Measurements from ENCODE around the gene MCC. TPM values are rescaled to one million over a fixed set of nuclear protein-coding genes. Genes with fewer than 3 reads are reported as not detected.

MCC gene
- total RNA-seq, 2 experiments from 2014 or later, result 2.9 to 3.3 TPM

DNA sequence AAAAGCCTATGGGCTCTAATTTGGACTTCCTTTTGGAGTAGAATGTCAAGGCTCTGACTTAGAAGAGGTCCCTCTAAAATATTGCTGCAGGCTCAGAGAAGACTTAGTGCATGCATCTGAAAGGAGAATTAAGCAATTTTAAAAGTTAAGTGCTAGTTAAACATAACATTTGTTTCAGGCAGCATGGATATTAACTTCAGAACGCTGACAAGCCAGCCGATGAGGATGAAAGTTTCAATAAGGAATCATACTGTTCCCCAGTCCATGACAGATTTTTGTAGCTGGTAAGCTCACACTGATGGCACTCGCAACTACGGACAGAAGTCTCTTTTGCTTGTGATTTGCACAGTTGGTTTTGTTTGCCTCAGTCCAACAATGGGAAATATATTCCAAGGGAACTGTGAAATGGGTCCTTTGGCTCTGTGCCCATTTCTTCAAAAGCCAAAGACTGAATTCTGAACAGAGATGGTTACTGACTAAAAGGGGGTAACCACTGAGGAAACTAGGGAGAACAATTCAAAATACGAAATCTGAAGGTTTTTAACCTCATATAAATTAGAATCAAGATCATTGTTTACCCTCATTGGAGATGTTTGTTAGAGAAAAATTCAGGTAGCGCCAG, 464.1 kb downstream of the MCC start:
- ChIA-PET POLR2A (no interaction called here), CTCF (interaction anchor here (0.7 to 1.7 kb wide), 5 partner anchors 9 to 490 kb away, joined by 3 to 4 read pairs (median 3); no protein-coding TSS in a partner anchor)
- peak overlapping the region; percentile 54 for H3K27ac Mint-ChIP-seq
- H3K4me1 Mint-ChIP-seq, result peaks cover 55% of the 10 kb centered on the region
- peaks cover 66% of the 10 kb centered on the region for H3K36me3 Mint-ChIP-seq (ENCODE audit: low read depth)
- no peak overlapping the region for H3K4me3 Mint-ChIP-seq
- H3K27me3 Mint-ChIP-seq, result no peaks in the 10 kb centered on the region
- H3K9me3 Mint-ChIP-seq, result no peaks in the 10 kb centered on the region
- DNase-seq, result no peak

DNA sequence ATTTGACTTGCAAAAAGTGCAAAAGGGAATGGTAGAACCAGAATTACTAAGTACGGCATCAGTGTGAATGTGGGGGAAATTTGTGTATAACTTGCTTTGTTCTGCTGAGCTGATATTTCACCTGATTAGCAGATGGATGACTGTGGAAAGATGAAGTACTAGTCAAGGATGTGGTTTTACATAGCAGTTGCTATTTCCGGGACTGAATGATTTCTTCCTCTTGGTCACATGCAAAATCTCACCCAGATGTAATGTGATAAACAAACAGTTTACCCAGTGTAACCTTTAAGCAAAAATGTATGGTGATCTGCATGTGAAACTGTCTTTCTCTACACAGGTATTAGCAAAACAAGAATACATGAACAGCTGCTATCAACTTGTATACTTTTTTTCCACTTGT, 465.6 kb downstream of the MCC start:
- Mint-ChIP-seq H3K27me3 (no peaks in the 10 kb centered on the region), H3K4me3 (peak overlapping the region; percentile 50), H3K36me3 (ENCODE audit: low read depth) (peaks cover 79% of the 10 kb centered on the region), H3K4me1 (peaks cover 71% of the 10 kb centered on the region), H3K27ac (peak overlapping the region; percentile 92), H3K9me3 (no peaks in the 10 kb centered on the region)
- CTCF ChIA-PET, result no interaction called here
- peak; percentile 49 for DNase-seq
- POLR2A ChIA-PET, result no interaction called here

GRCh38 chr5:113020461-113021273, 467.6 kb downstream of the MCC start:
- POLR2A ChIA-PET, result interaction anchor here (0.6 to 0.7 kb wide), 2 partner anchors 113 to 505 kb away, joined by 3 read pairs; no protein-coding TSS in a partner anchor
- H3K4me1 Mint-ChIP-seq, result peaks cover 74% of the 10 kb centered on the region
- H3K36me3 Mint-ChIP-seq (ENCODE audit: low read depth), result peaks cover 71% of the 10 kb centered on the region
- DNase-seq, result peak; percentile 33
- CTCF ChIA-PET, result interaction anchor here (0.6 to 1.3 kb wide), 4 partner anchors 9 to 310 kb away, joined by 3 read pairs; no protein-coding TSS in a partner anchor
- no peaks in the 10 kb centered on the region for H3K27me3 Mint-ChIP-seq
- peak overlapping the region; percentile 91 for H3K27ac Mint-ChIP-seq
- no peaks in the 10 kb centered on the region for H3K9me3 Mint-ChIP-seq
- peak overlapping the region; percentile 22 for H3K4me3 Mint-ChIP-seq

GRCh38 chr5:113017881-113018635, 470.2 kb downstream of the MCC start:
- no peak for DNase-seq
- Mint-ChIP-seq H3K27ac (peak overlapping the region; percentile 50), H3K4me3 (no peak overlapping the region), H3K27me3 (no peaks in the 10 kb centered on the region), H3K9me3 (no peaks in the 10 kb centered on the region), H3K4me1 (peaks cover 63% of the 10 kb centered on the region), H3K36me3 (ENCODE audit: low read depth) (peaks cover 80% of the 10 kb centered on the region)
- ChIA-PET POLR2A (no interaction called here), CTCF (no interaction called here)

DNA sequence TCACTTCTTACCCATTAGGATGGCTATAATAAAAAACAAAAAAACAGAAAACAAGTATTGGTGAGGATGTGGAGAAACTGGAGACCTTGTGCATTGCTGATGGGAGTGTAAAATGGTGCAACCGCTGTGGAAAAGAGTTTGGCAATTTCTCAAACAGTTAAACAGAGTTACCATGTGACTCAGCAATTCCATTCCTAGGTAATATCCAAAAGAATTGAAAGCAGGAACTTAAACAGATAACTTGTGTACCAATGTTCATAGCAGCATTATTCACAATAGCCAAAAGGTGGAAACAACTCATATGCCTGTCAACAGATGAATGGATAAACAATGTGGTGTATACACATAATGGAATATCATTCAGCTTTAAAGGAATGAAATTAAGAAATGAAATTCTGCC, 482.8 kb downstream of the MCC start:
- POLR2A ChIA-PET, result no interaction called here
- H3K27me3 Mint-ChIP-seq, result no peaks in the 10 kb centered on the region
- no peak for DNase-seq
- H3K4me1 Mint-ChIP-seq, result peaks cover 6% of the 10 kb centered on the region
- CTCF ChIA-PET, result no interaction called here
- H3K9me3 Mint-ChIP-seq, result no peaks in the 10 kb centered on the region
- no peak overlapping the region for H3K4me3 Mint-ChIP-seq
- H3K27ac Mint-ChIP-seq, result peak overlapping the region; percentile 63
- H3K36me3 Mint-ChIP-seq (ENCODE audit: low read depth), result peaks cover 51% of the 10 kb centered on the region

DNA sequence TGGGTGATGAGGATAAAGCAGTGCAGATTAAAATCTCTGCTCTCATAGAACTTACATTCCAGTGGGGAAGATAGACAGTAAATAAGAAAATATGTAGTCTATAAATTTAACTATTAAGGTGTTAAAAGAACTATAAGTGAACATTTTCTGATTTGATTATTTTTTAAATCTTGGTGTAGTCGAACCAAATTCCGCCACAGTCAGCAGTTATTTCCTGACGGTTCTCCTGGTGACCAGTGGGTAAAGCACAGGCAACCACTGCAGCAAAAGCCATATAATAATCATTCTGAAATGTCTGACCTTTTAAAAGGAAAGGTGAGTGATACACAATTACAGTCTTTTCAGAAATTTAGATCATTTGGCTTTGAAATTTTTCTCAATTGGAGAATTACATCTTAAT, 484.5 kb downstream of the MCC start:
- no peaks in the 10 kb centered on the region for H3K9me3 Mint-ChIP-seq
- H3K4me1 Mint-ChIP-seq, result peaks cover 6% of the 10 kb centered on the region
- H3K36me3 Mint-ChIP-seq (ENCODE audit: low read depth), result peaks cover 45% of the 10 kb centered on the region
- POLR2A ChIA-PET, result no interaction called here
- H3K27me3 Mint-ChIP-seq, result no peaks in the 10 kb centered on the region
- CTCF ChIA-PET, result no interaction called here
- no peak overlapping the region for H3K27ac Mint-ChIP-seq
- no peak overlapping the region for H3K4me3 Mint-ChIP-seq
- no peak for DNase-seq

DNA sequence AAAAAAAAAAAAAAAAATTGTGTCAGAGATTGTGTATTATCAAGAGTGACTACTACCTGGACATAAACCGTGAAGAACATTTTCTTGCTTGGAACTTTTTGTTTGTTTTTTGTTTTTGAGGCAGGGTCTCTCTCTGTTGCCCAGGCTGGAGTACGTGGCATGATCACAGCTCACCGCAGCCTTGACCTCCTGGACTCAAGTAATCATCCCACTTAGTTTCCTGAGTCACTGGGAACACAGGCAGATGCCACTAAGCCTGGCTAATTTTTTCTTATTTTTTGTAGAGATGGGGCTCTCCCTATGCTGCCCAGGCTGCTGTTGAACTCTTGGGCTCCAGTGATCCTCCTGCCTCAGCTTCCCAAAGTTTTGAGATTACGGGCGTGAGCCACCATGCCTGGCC, 485.8 kb downstream of the MCC start:
- DNase-seq, result no peak
- Mint-ChIP-seq H3K27ac (no peak overlapping the region), H3K36me3 (ENCODE audit: low read depth) (peaks cover 42% of the 10 kb centered on the region), H3K27me3 (no peaks in the 10 kb centered on the region), H3K4me1 (peaks cover 6% of the 10 kb centered on the region), H3K9me3 (no peaks in the 10 kb centered on the region), H3K4me3 (no peak overlapping the region)
- CTCF ChIA-PET, result interaction anchor here (0.6 to 2.1 kb wide), 2 partner anchors 26 to 292 kb away, joined by 3 to 5 read pairs; partner anchors contain the start of gene DCP2
- POLR2A ChIA-PET, result no interaction called here

GRCh38 chr5:113000466-113000865, 487.8 kb downstream of the MCC start:
- peaks cover 8% of the 10 kb centered on the region for H3K4me1 Mint-ChIP-seq
- no peaks in the 10 kb centered on the region for H3K9me3 Mint-ChIP-seq
- peak overlapping the region; percentile 17 for H3K27ac Mint-ChIP-seq
- H3K27me3 Mint-ChIP-seq, result no peaks in the 10 kb centered on the region
- ChIA-PET POLR2A (no interaction called here), CTCF (interaction anchor here (2.1 kb wide), 1 partner anchor 24 kb away, joined by 5 read pairs; the partner anchor contains the start of gene DCP2)
- no peak overlapping the region for H3K4me3 Mint-ChIP-seq
- peaks cover 45% of the 10 kb centered on the region for H3K36me3 Mint-ChIP-seq (ENCODE audit: low read depth)
- DNase-seq, result no peak

DNA sequence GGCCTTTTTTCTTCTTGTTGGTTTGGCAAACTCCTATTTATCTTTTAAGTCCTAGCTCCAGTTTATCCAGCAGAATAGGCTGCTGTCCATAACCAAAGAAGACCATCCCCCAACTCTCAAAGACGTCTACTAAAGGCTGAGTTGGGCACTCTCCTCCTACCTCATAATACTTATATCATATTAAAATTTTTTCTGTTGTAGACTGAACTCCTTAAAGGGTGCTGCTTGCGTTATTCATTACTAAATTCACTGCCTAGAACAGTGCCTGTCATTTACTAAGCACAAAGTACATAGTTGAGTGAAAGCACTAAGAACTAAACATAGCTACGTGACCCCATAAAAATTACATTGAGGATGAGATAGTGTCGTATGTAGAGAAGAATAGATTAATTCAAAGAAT, 490.0 kb downstream of the MCC start:
- Mint-ChIP-seq H3K27me3 (no peaks in the 10 kb centered on the region), H3K4me1 (peaks cover 15% of the 10 kb centered on the region), H3K36me3 (ENCODE audit: low read depth) (peaks cover 36% of the 10 kb centered on the region), H3K4me3 (no peak overlapping the region), H3K27ac (no peak overlapping the region), H3K9me3 (no peaks in the 10 kb centered on the region)
- no peak for DNase-seq
- POLR2A ChIA-PET, result no interaction called here
- CTCF ChIA-PET, result interaction anchor here (0.6 kb wide), 1 partner anchor 1585 kb away, joined by 3 read pairs; no protein-coding TSS in a partner anchor

DNA sequence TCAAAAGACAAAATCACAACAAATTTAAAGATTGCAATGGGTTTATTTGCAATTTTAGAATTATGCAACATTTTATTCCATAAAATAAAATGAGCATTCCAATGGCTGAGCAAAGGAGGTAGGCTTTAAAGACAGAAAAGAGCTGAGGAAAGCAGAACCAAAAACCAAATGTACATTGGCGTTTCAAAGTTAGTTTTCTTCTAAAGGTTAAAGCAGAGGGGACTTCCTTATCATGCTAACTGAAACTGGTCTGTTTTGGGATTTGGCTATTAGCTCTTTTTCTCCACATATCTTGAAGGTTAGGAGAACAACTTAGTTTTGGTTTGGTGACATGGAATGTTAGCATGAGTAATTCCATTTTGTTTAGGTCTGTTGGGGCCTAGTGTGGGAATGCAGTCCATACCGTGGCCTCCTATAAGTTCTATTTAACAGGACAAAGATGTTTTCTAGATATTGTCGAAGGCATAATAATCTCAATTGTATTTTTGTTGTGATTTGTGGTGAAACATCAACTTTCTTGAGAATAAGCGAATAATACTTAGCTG, 491.4 kb downstream of the MCC start:
- POLR2A ChIA-PET, result no interaction called here
- H3K9me3 Mint-ChIP-seq, result no peaks in the 10 kb centered on the region

GRCh38 chr5:112995764-112996618, 492.3 kb downstream of the MCC start:
- no peaks in the 10 kb centered on the region for H3K9me3 Mint-ChIP-seq
- H3K4me1 Mint-ChIP-seq, result peaks cover 20% of the 10 kb centered on the region
- H3K27me3 Mint-ChIP-seq, result no peaks in the 10 kb centered on the region
- peak; percentile 81 for DNase-seq
- ChIA-PET POLR2A (no interaction called here), CTCF (interaction anchor here (0.6 to 2.3 kb wide), 26 partner anchors 9 to 610 kb away, joined by 3 to 11 read pairs (median 4); partner anchors contain the start of genes DCP2 and YTHDC2)
- no peak overlapping the region for H3K27ac Mint-ChIP-seq
- no peak overlapping the region for H3K4me3 Mint-ChIP-seq
- peaks cover 33% of the 10 kb centered on the region for H3K36me3 Mint-ChIP-seq (ENCODE audit: low read depth)

More for the DNA sequence above, 491.4 kb downstream of the MCC start:
- Mint-ChIP-seq H3K4me3 (no peak overlapping the region), H3K27ac (no peak overlapping the region), H3K4me1 (peaks cover 18% of the 10 kb centered on the region), H3K36me3 (ENCODE audit: low read depth) (peaks cover 35% of the 10 kb centered on the region), H3K27me3 (no peaks in the 10 kb centered on the region)
- CTCF ChIA-PET, result interaction anchor here (0.6 to 2.3 kb wide), 21 partner anchors 10 to 609 kb away, joined by 3 to 11 read pairs (median 4); partner anchors contain the start of gene DCP2
- DNase-seq, result no peak

- H3K27ac Mint-ChIP-seq, result no peak overlapping the region
- no peak for DNase-seq
- peaks cover 55% of the 10 kb centered on the region for H3K36me3 Mint-ChIP-seq (ENCODE audit: low read depth)
- H3K9me3 Mint-ChIP-seq, result no peaks in the 10 kb centered on the region
- no peak overlapping the region for H3K4me3 Mint-ChIP-seq
- POLR2A ChIA-PET, result interaction anchor here (0.7 kb wide), 1 partner anchor 13 kb away, joined by 9 read pairs; no protein-coding TSS in a partner anchor
- no peaks in the 10 kb centered on the region for H3K27me3 Mint-ChIP-seq
- CTCF ChIA-PET, result interaction anchor here (1.3 to 1.4 kb wide), 2 partner anchors 10 to 125 kb away, joined by 3 to 5 read pairs; partner anchors contain the start of gene DCP2
- H3K4me1 Mint-ChIP-seq, result peaks cover 57% of the 10 kb centered on the region
These were observed 502.0 kb downstream of the MCC start for GRCh38 chr5:112986224-112986623.

Data from activated CD4-positive, alpha-beta T cell treated with anti-CD3 and anti-CD28 coated beads, Interleukin-2, amount 10 ng/mL, durations not matched to agents 7 days and 5 days (primary cell).